Activated CD4-positive, alpha-beta memory T cell treated with anti-CD3 and anti-CD28 coated beads, Interleukin-2, amount 10 ng/mL, durations not matched to agents 7 days and 5 days (primary cell): ENCODE measurements around the gene RS1. TPM values are rescaled to one million over a fixed set of nuclear protein-coding genes. Genes with fewer than 3 reads are reported as not detected.

Experiments used
- CTCF ChIA-PET: fragments of 350-600 bp; sonication (Branson Sonifier 250); formaldehyde crosslinking; loops from one replicate; lab custom pipeline; 2021; ENCODE audit warnings: antibody characterized with exemption, inconsistent platforms; lab: Charles Lee
- POLR2A ChIA-PET: fragments of 350-600 bp; sonication (Branson Sonifier 250); formaldehyde crosslinking; loops from one replicate; lab custom pipeline; 2021; ENCODE audit warnings: antibody characterized with exemption; lab: Charles Lee
- DNase-seq: peaks from one replicate; pipeline ENCODE4 v3.0.0-alpha.2; 2020
- H3K27ac Mint-ChIP-seq: one replicate; pipeline ENCODE4 v1.8.0; 2021; ENCODE audit warnings: mild to moderate bottlenecking, mixed read lengths
- H3K27me3 Mint-ChIP-seq: one replicate; pipeline ENCODE4 v1.8.0; 2021; ENCODE audit warnings: mixed read lengths
- H3K36me3 Mint-ChIP-seq: one replicate; pipeline ENCODE4 v1.8.0; 2021; ENCODE audit warnings: low read depth, mixed read lengths
- H3K4me1 Mint-ChIP-seq: one replicate; pipeline ENCODE4 v1.8.0; 2021; ENCODE audit warnings: mixed read lengths
- H3K4me3 Mint-ChIP-seq: one replicate; pipeline ENCODE4 v1.8.0; 2021; ENCODE audit warnings: mild to moderate bottlenecking, mixed read lengths
- H3K9me3 Mint-ChIP-seq: one replicate; pipeline ENCODE4 v1.8.0; 2021; ENCODE audit warnings: mixed read lengths
- total RNA-seq, 2 experiments: library from RNA; stranded (reverse); gene quantifications; one replicate each; pipeline ENCODE4 v1.2.3, GENCODE V29; 2021

The RS1 gene
- total RNA-seq, 2 experiments from 2014 or later = not detected

- H3K36me3 Mint-ChIP-seq = no peaks in the 10 kb centered on the region
- no peaks in the 10 kb centered on the region for H3K4me1 Mint-ChIP-seq
- H3K9me3 Mint-ChIP-seq = no peaks in the 10 kb centered on the region
- H3K27me3 Mint-ChIP-seq = no peaks in the 10 kb centered on the region
- CTCF ChIA-PET = no interaction called here
- H3K27ac Mint-ChIP-seq = no peak overlapping the region
- POLR2A ChIA-PET = no interaction called here
- H3K4me3 Mint-ChIP-seq = no peak overlapping the region
- no peak for DNase-seq
These were observed 19.3 kb downstream of the RS1 start for GRCh38 chrX:18652636-18653035.

DNA sequence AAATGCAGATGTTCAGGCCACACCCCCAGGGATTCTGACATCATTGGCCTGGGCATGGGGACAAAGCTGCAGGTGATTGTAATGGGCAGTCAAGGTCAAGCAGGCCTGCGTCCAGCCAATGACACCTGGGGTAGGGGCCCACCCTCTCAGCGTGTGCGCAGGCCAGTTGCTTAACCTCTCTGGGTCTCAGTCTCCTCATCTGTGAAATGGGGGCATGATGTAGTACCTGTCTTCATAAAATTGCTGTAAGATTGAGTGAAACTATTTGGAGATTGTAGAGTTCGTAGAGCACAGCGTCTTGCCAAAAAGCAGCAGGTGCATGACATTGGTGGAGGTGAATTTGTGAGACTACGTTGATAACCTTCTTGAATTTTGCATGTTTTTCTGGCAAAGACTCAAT is 21.2 kb downstream of the RS1 start:
- Mint-ChIP-seq H3K9me3 (no peaks in the 10 kb centered on the region), H3K27ac (no peak overlapping the region), H3K27me3 (no peaks in the 10 kb centered on the region), H3K4me3 (no peak overlapping the region), H3K4me1 (no peaks in the 10 kb centered on the region), H3K36me3 (no peaks in the 10 kb centered on the region)
- ChIA-PET CTCF (no interaction called here), POLR2A (no interaction called here)
- no peak for DNase-seq

DNA sequence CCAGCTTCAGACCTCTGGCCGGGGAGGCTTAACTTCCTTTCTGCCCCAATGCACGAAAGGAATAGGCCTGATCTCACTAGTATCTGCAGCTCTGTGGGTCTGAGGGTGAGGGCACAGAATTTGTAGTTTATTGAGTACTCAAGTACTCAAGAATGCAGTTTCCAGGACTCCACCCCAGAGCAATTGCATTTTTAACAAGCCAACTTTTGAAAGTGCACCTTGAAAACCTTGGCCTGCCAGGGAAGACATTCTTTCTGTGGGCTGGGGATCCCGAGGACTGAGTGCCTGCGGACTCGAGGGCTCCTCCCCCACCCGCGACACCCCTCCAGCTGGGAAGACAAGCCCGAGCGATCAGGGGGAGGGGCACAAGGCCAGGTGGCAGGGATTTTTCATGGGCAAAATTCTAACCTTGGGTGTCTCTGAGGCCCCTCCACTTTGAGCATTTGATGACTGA is 22.4 kb downstream of the RS1 start:
- Mint-ChIP-seq H3K27ac (no peak overlapping the region), H3K4me1 (no peaks in the 10 kb centered on the region), H3K27me3 (no peaks in the 10 kb centered on the region), H3K4me3 (no peak overlapping the region), H3K36me3 (no peaks in the 10 kb centered on the region), H3K9me3 (no peaks in the 10 kb centered on the region)
- ChIA-PET CTCF (no interaction called here), POLR2A (no interaction called here)
- no peak for DNase-seq

- ChIA-PET CTCF (no interaction called here), POLR2A (no interaction called here)
- DNase-seq = no peak
- Mint-ChIP-seq H3K36me3 (no peaks in the 10 kb centered on the region), H3K27ac (no peak overlapping the region), H3K4me3 (no peak overlapping the region), H3K27me3 (no peaks in the 10 kb centered on the region), H3K9me3 (no peaks in the 10 kb centered on the region), H3K4me1 (no peaks in the 10 kb centered on the region)
These were observed 24.3 kb downstream of the RS1 start for GRCh38 chrX:18647621-18648020.

- no peak overlapping the region for H3K4me3 Mint-ChIP-seq
- ChIA-PET POLR2A (no interaction called here), CTCF (no interaction called here)
- H3K4me1 Mint-ChIP-seq = no peaks in the 10 kb centered on the region
- H3K36me3 Mint-ChIP-seq = no peaks in the 10 kb centered on the region
- no peaks in the 10 kb centered on the region for H3K27me3 Mint-ChIP-seq
- H3K27ac Mint-ChIP-seq = no peak overlapping the region
- no peak for DNase-seq
- H3K9me3 Mint-ChIP-seq = no peaks in the 10 kb centered on the region
These were observed 28.1 kb downstream of the RS1 start for GRCh38 chrX:18643853-18644252.

- ChIA-PET POLR2A (no interaction called here), CTCF (no interaction called here)
- no peaks in the 10 kb centered on the region for H3K36me3 Mint-ChIP-seq
- H3K27ac Mint-ChIP-seq = no peak overlapping the region
- no peak overlapping the region for H3K4me3 Mint-ChIP-seq
- no peaks in the 10 kb centered on the region for H3K9me3 Mint-ChIP-seq
- DNase-seq = no peak
- no peaks in the 10 kb centered on the region for H3K27me3 Mint-ChIP-seq
- no peaks in the 10 kb centered on the region for H3K4me1 Mint-ChIP-seq
These were observed 28.7 kb downstream of the RS1 start for GRCh38 chrX:18643243-18643642.

GRCh38 chrX:18640686-18641085 is 31.2 kb downstream of the RS1 start:
- no peaks in the 10 kb centered on the region for H3K9me3 Mint-ChIP-seq
- no peaks in the 10 kb centered on the region for H3K36me3 Mint-ChIP-seq
- no peaks in the 10 kb centered on the region for H3K4me1 Mint-ChIP-seq
- ChIA-PET POLR2A (no interaction called here), CTCF (no interaction called here)
- no peak overlapping the region for H3K4me3 Mint-ChIP-seq
- DNase-seq = no peak
- H3K27ac Mint-ChIP-seq = no peak overlapping the region
- no peaks in the 10 kb centered on the region for H3K27me3 Mint-ChIP-seq

DNA sequence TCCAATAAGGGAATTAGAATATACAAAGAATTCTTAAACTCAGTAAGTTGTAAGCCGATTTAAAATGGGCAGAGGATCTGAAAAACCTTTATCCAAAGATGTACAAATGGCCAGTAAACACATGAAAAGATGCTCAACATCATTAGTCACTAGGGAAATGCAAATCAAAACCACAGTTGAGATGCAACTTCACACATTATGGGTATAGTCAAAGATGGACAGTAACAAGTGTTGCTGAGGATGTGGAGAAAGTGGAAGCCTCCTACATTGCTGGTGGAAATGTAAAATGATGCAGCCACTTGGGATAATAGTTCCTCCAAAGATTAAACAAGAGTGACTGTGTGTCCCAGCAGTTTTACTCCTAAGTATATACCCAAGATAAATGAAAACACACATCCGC is 32.6 kb downstream of the RS1 start:
- H3K27ac Mint-ChIP-seq = no peak overlapping the region
- H3K27me3 Mint-ChIP-seq = no peaks in the 10 kb centered on the region
- no peak overlapping the region for H3K4me3 Mint-ChIP-seq
- H3K36me3 Mint-ChIP-seq = no peaks in the 10 kb centered on the region
- no peak for DNase-seq
- no peaks in the 10 kb centered on the region for H3K4me1 Mint-ChIP-seq
- POLR2A ChIA-PET = no interaction called here
- CTCF ChIA-PET = no interaction called here
- no peaks in the 10 kb centered on the region for H3K9me3 Mint-ChIP-seq

DNA sequence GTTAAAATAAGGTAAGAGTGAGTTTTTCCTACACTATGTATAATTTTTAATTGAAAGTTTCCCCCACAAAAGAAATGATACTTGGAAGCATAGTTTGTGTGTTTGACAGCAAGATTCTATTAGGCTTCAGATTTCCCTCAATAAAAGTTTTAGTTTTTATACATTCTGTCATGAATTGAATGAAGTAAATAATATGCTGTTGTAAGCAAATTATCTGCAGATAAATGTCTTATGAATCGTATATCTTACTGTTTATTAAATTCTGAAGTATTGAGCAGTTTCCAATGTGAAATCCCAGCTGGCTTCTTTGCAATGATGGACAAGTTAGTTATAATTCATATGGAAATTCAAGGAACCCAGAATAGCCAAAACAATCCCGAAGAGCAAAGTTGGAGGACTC is 33.5 kb downstream of the RS1 start:
- no peak overlapping the region for H3K4me3 Mint-ChIP-seq
- no peak overlapping the region for H3K27ac Mint-ChIP-seq
- H3K9me3 Mint-ChIP-seq = no peaks in the 10 kb centered on the region
- no peaks in the 10 kb centered on the region for H3K4me1 Mint-ChIP-seq
- no peaks in the 10 kb centered on the region for H3K36me3 Mint-ChIP-seq
- POLR2A ChIA-PET = no interaction called here
- no peak for DNase-seq
- CTCF ChIA-PET = no interaction called here
- H3K27me3 Mint-ChIP-seq = no peaks in the 10 kb centered on the region

GRCh38 chrX:18630934-18631333 is 41.0 kb downstream of the RS1 start:
- POLR2A ChIA-PET = no interaction called here
- Mint-ChIP-seq H3K4me3 (no peak overlapping the region), H3K9me3 (no peaks in the 10 kb centered on the region), H3K27ac (no peak overlapping the region), H3K4me1 (no peaks in the 10 kb centered on the region), H3K27me3 (no peaks in the 10 kb centered on the region), H3K36me3 (no peaks in the 10 kb centered on the region)
- DNase-seq = no peak
- CTCF ChIA-PET = no interaction called here

DNA sequence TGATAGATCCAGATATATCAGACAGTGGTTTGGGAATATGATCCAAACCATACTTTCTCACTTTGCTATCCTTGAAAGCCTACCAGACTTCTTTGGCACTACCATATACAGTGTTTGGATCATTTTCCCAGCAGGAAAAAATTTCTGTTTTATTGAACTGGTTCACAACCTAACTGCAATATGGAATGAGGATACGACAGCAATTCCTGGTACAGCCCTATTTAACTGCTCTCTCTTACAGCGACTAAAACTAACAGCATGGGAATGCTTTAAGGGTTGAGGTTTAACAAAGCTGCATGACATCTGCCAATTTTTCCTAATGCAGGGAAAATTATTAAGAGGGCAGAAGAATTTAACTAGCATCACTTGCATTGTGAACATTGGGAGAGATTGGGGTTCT is 47.3 kb downstream of the RS1 start:
- ChIA-PET POLR2A (no interaction called here), CTCF (no interaction called here)
- no peaks in the 10 kb centered on the region for H3K27me3 Mint-ChIP-seq
- DNase-seq = no peak
- H3K4me3 Mint-ChIP-seq = no peak overlapping the region
- H3K9me3 Mint-ChIP-seq = no peaks in the 10 kb centered on the region
- H3K36me3 Mint-ChIP-seq = no peaks in the 10 kb centered on the region
- no peaks in the 10 kb centered on the region for H3K4me1 Mint-ChIP-seq
- H3K27ac Mint-ChIP-seq = no peak overlapping the region

GRCh38 chrX:18620349-18620748 is 51.6 kb downstream of the RS1 start:
- Mint-ChIP-seq H3K9me3 (no peaks in the 10 kb centered on the region), H3K36me3 (no peaks in the 10 kb centered on the region), H3K4me1 (no peaks in the 10 kb centered on the region), H3K27me3 (no peaks in the 10 kb centered on the region), H3K4me3 (no peak overlapping the region), H3K27ac (no peak overlapping the region)
- no peak for DNase-seq
- POLR2A ChIA-PET = no interaction called here
- CTCF ChIA-PET = no interaction called here

GRCh38 chrX:18619288-18619687 is 52.6 kb downstream of the RS1 start:
- POLR2A ChIA-PET = no interaction called here
- Mint-ChIP-seq H3K27ac (no peak overlapping the region), H3K4me3 (no peak overlapping the region), H3K36me3 (no peaks in the 10 kb centered on the region), H3K9me3 (no peaks in the 10 kb centered on the region), H3K4me1 (no peaks in the 10 kb centered on the region), H3K27me3 (no peaks in the 10 kb centered on the region)
- DNase-seq = no peak
- CTCF ChIA-PET = interaction anchor here (0.8 kb wide), 1 partner anchor 9 kb away, joined by 4 read pairs; no protein-coding TSS in a partner anchor

GRCh38 chrX:18617407-18617750 is 54.5 kb downstream of the RS1 start:
- Mint-ChIP-seq H3K4me3 (no peak overlapping the region), H3K4me1 (no peaks in the 10 kb centered on the region), H3K27me3 (no peaks in the 10 kb centered on the region), H3K27ac (no peak overlapping the region), H3K36me3 (no peaks in the 10 kb centered on the region), H3K9me3 (no peaks in the 10 kb centered on the region)
- ChIA-PET CTCF (no interaction called here), POLR2A (no interaction called here)
- DNase-seq = no peak
